ENCODE data around the gene PCSK9. TPM values are rescaled to one million over a fixed set of nuclear protein-coding genes. Genes with fewer than 3 reads are reported as not detected.
A peak's percentile ranks its signal among the peaks of the same experiment; 100 is the strongest.

PCSK9 gene
- total and polyA plus RNA-seq, 9 of the 15 experiments (the other 6 are each of a cell fraction or from before 2014, with no cell fraction given), result 3.2 to 58.6 (median 24.7) TPM

DNA sequence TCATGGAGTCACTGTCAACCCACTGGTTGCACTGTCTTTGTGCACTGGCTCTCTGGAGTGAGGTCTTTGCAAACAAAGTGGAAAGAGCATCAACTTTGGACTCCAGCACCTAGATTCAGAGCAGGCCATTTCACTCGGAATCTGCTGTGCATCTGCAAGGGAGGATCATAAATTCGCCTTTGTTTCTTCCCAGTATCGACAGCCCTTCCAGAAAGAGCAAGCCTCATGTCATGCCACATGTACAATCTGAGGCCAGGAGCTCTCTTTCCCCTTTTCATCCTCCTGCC lies 853 bp upstream of the PCSK9 start:
- POLR2A ChIA-PET, result interaction anchor here (1.2 to 1.7 kb wide), 2 partner anchors 12 to 16 kb away, joined by 4 to 5 read pairs; no protein-coding TSS in a partner anchor
- ATAC-seq (no peak), FAIRE-seq (no peak), DNase-seq (ENCODE audit: extremely low read depth in 1 of 4, low spot score in 3 of 4) (no peak)
- no peak overlapping the region for H3K9ac ChIP-seq (ENCODE audit: insufficient read depth in 1 of 2, low read depth in 2 of 2, low read length in 2 of 2)
- peaks cover 9% of the 10 kb centered on the region; the same call in 1 of the 2 replicates for H4K20me1 ChIP-seq (replicated peaks; ENCODE audit: control insufficient read depth, insufficient read depth, low read length)
- 0 out of 2 replicates have a peak, but pooled peaks have one; percentile 6 for TF ChIP-seq TAF7 (tag; IDR thresholded peaks at IDR 0.05)
- no peak for TF ChIP-seq FOXA3 (CRISPR knock-in tag; conservative IDR thresholded peaks at IDR 0.05 in 1 of 2, IDR thresholded peaks at IDR 0.05 in 1 of 2)
- H3K79me2 ChIP-seq (ENCODE audit: control insufficient read depth, insufficient read depth, low read length), result peaks cover 46% of the 10 kb centered on the region
- CTCF ChIA-PET (ENCODE audit: low intra/inter-chr PET ratio), result no interaction called here
- H3K27me3 ChIP-seq (ENCODE audit: control insufficient read depth in 2 of 2, insufficient read depth in 2 of 2, low read length in 2 of 2), result no peaks in the 10 kb centered on the region; a peak in 1 of 5 replicates
- H3K4me1 ChIP-seq (replicated peaks in 1 of 2; ENCODE audit: control insufficient read depth in 2 of 2, insufficient read depth in 2 of 2, low read length in 2 of 2), result peaks cover 35% of the 10 kb centered on the region in 2 experiments
- peaks cover 26% of the 10 kb centered on the region; the same call in 2 of the 3 replicates for H3K36me3 ChIP-seq (ENCODE audit: control insufficient read depth, insufficient read depth, low read length)
- H3K4me2 ChIP-seq (ENCODE audit: insufficient read depth, low read length), result peak overlapping the region; percentile 5
- H2AFZ ChIP-seq (ENCODE audit: low read depth, low read length), result peak overlapping the region; percentile 70
- intact Hi-C loops (cut with micrococcal nuclease), result no loop called here
- no peaks in the 10 kb centered on the region for H3K9me1 ChIP-seq (ENCODE audit: control insufficient read depth, insufficient read depth, low read length)
- in situ Hi-C loops (cut with MboI), result no loop called here
- no peak overlapping the region for H3K4me3 ChIP-seq
- 22% methylated on average over 3 of the region's 3 CpGs for WGBS (ENCODE audit: insufficient coverage, low coverage, missing lambda C conversion rate)
- BruUV-seq (replicated peaks), result no TSS peak
- H3K9me3 ChIP-seq (replicated peaks; ENCODE audit: control insufficient read depth, insufficient read depth, low read depth, low read length), result no peaks in the 10 kb centered on the region
- H3K27ac ChIP-seq (ENCODE audit: extremely low read depth, low read depth, low read length), result peak overlapping the region; percentile 67; the same call in 1 of the 3 replicates

DNA sequence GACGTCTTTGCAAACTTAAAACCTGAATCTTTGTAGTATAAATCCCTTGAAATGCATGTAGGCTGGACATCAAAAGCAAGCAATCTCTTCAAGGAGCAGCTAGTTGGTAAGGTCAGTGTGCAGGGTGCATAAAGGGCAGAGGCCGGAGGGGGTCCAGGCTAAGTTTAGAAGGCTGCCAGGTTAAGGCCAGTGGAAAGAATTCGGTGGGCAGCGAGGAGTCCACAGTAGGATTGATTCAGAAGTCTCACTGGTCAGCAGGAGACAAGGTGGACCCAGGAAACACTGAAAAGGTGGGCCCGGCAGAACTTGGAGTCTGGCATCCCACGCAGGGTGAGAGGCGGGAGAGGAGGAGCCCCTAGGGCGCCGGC lies 390 bp upstream of the PCSK9 start:
- peak overlapping the region; percentile 84 for H3K4me2 ChIP-seq (ENCODE audit: insufficient read depth, low read length)
- peaks cover 35 to 40% of the 10 kb centered on the region in 2 experiments for H3K4me1 ChIP-seq (replicated peaks in 1 of 2; ENCODE audit: control insufficient read depth in 2 of 2, insufficient read depth in 2 of 2, low read length in 2 of 2)
- no TSS peak for BruUV-seq (replicated peaks)
- H3K9ac ChIP-seq (ENCODE audit: insufficient read depth in 1 of 2, low read depth in 2 of 2, low read length in 2 of 2), result peak overlapping the region; percentile 64 to 96; a peak in 3 of 4 replicates
- H3K9me3 ChIP-seq (replicated peaks; ENCODE audit: control insufficient read depth, insufficient read depth, low read depth, low read length), result no peaks in the 10 kb centered on the region
- peak overlapping the region; percentile 67; the same call in 1 of the 3 replicates for H3K27ac ChIP-seq (ENCODE audit: extremely low read depth, low read depth, low read length)
- WGBS (ENCODE audit: insufficient coverage, low coverage, missing lambda C conversion rate), result 15% methylated on average over 9 of the region's 9 CpGs
- no peaks in the 10 kb centered on the region; a peak in 1 of 5 replicates for H3K27me3 ChIP-seq (ENCODE audit: control insufficient read depth in 2 of 2, insufficient read depth in 2 of 2, low read length in 2 of 2)
- FAIRE-seq (no peak), DNase-seq (ENCODE audit: extremely low read depth in 1 of 4, low spot score in 3 of 4) (no peak), ATAC-seq (no peak)
- H3K9me1 ChIP-seq (ENCODE audit: control insufficient read depth, insufficient read depth, low read length), result no peaks in the 10 kb centered on the region
- 0 out of 2 replicates have a peak, but pooled peaks have one; percentile 4 for TF ChIP-seq HDAC2 (IDR thresholded peaks at IDR 0.05)
- TF ChIP-seq ZNF431 (CRISPR knock-in tag; IDR thresholded peaks at IDR 0.05), result no peak
- no peak for TF ChIP-seq ZNF695 (CRISPR knock-in tag; IDR thresholded peaks at IDR 0.05)
- peak; percentile 40; the same call in 1 of the 2 replicates for TF ChIP-seq EGR1 (conservative IDR thresholded peaks at IDR 0.05)
- TF ChIP-seq ZNF668 (CRISPR knock-in tag; IDR thresholded peaks at IDR 0.05), result no peak
- ChIA-PET POLR2A (interaction anchor here (1.1 to 1.7 kb wide), 3 partner anchors 11 to 88 kb away, joined by 4 to 5 read pairs (median 4); no protein-coding TSS in a partner anchor), CTCF (ENCODE audit: low intra/inter-chr PET ratio) (no interaction called here)
- peaks cover 31% of the 10 kb centered on the region; the same call in 2 of the 3 replicates for H3K36me3 ChIP-seq (ENCODE audit: control insufficient read depth, insufficient read depth, low read length)
- H2AFZ ChIP-seq (ENCODE audit: low read depth, low read length), result peak overlapping the region; percentile 70
- intact Hi-C loops (cut with micrococcal nuclease), result no loop called here
- in situ Hi-C loops (cut with MboI), result no loop called here
- peaks cover 51% of the 10 kb centered on the region for H3K79me2 ChIP-seq (ENCODE audit: control insufficient read depth, insufficient read depth, low read length)
- H3K4me3 ChIP-seq, result peak overlapping the region; percentile 56; the same call in 1 of the 2 replicates
- H4K20me1 ChIP-seq (replicated peaks; ENCODE audit: control insufficient read depth, insufficient read depth, low read length), result peaks cover 9% of the 10 kb centered on the region; the same call in 1 of the 2 replicates
